ENCODE results near the gene CD3E.

CD3E gene

DNA sequence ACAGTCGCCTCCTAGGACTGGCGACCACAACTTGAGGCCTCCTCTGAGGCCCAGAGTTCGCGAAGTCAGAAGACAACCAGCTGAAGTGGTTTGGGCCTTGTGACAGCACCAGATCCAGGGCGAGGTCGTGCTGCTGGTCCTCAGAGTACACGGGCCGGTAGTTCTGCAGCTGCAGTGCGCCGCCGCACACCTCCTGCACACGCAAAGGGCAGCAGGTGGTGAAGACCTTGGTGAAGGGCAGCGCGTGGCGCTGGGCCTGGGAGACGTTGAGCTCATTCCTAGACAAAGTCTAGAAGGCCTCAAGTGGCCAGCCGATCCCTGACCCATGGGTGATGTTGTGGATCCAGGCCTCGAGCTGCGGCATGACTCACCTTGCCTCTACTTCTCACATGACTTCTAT lies 18.2 kb downstream of the CD3E start:
- no peak for DNase-seq (ENCODE audit: low read depth)

DNA sequence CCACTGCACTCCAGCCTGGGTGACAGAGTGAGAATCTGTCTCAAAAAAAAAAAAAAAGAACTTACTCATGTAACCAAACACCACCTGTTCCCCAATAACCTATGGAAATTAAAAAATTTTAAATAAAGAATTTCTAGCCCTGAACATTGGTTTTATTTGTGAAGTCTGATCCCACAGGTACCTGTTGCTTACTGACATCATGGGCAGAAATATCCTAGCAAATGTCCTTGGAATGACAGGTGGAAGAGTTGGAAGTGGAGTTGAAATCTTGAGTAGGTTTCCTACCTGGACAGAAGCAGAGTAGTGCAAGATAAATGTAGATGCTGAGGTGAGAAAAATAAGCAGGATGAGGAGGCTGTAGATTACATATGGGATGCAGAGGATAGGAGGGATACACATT lies 20.8 kb downstream of the CD3E start:
- no peak for DNase-seq (ENCODE audit: low read depth)

DNA sequence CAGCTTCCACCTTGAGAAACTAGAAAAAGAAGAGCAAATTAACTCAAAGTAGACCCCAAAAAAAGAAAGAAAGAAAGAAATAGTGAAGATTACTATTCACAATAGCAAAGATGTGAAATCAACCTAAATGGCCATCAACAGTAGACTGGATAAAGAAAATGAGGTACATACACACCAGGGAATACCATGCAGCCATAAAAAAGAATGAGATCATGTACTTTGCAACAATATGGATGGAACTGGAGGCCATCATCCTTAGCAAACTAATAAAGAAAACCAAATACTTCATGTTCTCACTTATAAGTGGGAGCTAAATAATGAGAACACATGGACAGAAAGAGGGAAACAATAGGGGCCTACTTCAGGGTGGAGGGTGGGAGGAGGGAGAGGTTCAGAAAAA lies 24.2 kb downstream of the CD3E start:
- DNase-seq (ENCODE audit: low read depth): no peak

DNA sequence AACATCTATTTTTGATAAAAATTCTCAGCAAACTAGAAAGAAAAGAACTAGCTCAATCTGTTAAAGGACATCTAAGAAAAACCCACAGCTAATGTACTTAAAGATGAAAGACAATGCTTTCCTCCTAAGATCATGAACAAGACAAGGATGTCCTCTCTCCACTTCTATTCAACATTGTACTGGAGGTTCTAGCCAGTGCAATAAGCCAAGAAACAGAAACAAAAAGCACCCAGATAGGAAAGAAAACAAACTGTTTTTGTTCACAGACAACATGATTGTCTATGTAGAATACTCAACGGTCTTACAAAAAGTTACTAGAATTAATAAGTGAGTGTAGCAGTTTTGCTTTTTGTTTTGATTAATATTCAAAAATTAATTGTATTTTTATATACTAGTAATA lies 30.2 kb downstream of the CD3E start:
- no peak for DNase-seq (ENCODE audit: low read depth)

DNA sequence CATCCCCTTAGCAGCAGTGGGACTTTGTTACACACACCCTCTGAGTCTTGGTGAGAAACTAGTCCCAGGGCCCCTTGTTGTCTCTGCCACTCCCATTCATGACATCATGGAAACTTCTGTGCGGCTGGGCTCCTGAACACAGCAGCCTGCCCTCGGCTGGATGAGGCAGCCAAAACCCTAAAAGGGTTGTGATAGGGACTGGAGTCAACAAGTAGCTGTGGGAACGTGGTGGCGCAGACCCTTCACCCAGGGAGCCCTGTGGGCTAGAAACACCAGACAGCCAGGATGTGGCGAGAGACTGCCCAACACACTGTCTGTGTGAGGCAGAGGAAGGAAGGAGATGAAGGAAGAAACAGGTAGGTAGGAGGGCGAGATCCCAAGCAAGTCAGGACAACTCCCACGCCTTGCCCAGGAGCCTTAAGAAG lies 34.1 kb downstream of the CD3E start:
- no peak for DNase-seq (ENCODE audit: low read depth)

DNA sequence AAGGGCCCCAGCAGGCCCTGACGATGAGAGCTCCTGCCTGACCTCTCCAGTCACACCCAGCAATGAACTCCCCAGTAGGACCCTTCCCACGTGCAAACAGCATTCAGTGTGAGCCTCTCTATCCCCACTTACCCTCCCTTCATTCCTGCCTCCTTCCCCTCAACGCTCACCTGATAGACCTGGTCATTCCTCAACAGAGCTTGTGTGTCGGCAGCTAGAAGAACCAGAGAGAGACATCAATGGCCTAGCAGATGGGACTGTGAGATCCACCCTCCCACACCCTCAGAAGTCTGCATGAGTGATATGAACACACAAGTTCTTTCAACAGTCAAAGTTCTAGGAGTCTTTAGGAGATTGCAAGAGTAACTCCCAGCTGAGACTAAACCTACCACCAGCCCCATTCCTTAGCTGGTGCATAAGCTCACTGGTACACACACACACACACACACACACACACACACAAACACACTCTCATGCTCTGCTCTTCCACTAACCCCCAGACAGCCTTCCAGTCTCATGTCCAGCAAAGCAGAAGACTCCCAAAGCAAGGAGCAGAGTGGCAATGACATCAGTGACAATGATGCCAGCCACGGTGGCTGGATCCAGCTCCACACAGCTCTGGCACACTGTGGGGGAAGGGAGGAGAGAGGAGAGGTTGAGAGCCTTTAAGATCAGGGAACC lies 34.9 kb downstream of the CD3E start:
- DNase-seq (ENCODE audit: low read depth): no peak

DNA sequence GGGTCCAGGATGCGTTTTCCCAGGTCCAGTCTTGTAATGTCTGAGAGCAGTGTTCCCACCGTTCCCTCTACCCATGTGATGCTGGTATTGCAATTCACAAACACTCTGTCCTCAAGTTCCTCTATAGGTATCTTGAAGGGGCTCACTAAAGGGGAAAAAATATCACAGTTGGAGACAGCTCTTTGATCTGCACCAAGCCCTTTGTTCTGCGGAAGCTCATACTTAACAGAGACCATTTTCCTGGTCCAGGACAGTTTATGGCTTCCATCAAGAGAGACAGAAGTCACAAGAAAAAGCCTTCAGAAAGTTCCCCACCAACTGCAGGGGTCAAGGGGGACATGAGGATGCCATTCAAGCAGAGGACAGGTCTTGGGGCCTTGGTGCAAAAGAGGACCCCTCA lies 35.9 kb downstream of the CD3E start:
- no peak for DNase-seq (ENCODE audit: low read depth)

DNA sequence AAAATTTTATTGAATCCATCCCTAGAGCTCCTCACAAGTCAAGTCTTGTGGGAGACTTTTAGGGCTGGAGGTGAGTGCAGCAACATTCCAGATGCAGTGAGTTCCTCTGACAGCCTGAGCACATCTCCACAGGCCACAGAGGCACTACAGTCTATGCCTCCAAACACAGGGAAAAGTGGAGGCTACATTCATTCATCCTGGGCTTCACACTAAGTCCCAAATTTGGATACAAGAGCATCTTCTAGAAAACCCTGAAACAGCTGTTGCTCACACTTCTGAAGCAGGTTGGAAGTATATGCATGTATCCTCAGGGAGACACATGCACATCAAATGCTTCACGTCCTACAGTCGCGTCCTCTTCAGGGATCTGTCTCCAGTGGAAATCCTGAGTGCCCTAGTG lies 36.7 kb downstream of the CD3E start:
- DNase-seq (ENCODE audit: low read depth): no peak

DNA sequence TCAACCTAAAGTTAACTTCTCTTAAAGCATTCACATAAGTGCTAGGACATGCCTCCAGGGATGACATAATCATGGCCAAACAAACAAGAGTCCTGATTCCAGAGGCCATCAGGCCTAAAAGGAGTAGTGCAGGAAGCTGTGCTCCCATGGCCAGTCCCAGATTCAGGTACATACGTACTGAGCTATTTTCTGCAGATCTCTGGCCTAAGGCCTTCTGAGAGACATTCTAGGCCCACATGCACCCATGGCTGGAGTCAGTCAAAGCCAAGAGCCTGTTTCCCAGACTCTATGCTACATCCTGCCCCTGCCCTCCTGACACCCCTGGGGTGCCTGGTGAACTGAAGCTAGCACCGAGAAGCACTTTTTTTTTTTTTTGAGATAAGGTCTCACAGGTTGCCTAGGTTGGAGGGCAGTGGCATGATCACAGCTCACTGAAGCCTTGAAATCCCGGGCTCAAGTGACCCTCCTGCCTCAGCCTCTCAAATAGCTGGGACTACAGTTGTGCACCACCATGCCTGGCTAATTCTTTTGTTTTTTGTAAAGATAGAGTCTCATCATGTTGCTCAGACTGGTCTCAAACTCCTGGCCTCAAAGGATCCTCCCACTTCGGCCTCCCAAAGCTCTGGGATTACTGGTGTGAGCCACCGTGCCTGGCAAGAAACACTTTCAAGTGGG lies 37.4 kb downstream of the CD3E start:
- no peak for DNase-seq (ENCODE audit: low read depth)

DNA sequence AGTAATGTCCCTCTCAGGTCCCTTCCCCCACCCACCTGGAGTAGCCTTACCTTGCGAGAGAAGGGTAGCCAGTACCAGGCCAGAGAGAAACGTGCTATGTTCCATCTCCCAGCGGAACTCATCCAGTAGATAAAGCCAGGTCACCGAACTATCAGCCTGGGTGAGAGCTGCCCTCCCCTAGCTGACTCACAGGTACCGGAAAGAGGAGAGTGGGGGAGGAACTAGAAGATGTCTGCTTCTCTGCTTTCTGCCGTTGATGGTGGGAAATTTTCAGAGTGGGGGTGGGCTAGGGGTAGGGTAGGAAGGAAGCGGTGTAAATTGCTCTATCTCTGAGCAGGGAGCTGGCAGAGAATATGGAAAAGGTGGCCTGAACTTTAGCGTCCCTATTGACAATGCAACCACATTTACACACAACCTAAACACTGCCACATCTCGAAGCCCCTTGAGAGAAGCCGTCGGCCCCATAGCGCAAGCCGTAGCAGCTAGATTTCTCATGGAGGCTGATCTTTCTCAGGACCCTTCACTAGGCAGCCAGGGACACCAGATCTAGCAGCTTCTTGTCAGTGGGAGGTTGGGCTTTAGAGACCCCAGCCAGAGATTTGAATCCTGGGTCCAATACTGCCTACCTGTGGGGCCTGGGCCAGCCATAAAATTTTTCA lies 38.1 kb downstream of the CD3E start, which contains the start of gene CD3D:
TSS of gene CD3D (minus strand) at position 203 of the 659 bp plus-strand sequence. CDS start at position 105, 98 bp downstream.
- no peak for DNase-seq (ENCODE audit: low read depth)

DNA sequence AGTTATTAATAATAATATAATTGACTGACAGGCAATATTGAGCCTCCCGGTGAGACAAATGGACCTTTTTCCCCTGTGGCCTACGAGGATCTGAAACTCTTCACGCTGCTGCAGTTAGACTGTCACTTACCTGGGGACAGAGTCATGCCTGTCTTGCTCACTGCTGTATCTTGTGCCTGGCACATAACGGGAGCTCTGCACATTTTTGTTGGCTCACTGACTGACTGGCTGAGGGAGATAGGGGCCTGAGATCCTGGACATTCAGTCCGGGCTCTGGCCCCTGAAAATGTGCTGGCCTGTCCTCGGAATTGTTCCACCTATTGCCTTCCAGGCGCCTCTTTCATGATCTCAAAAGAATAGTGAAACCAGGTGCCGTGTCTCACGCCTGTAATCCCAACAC lies 38.7 kb downstream of the CD3E start:
- DNase-seq (ENCODE audit: low read depth): no peak

DNA sequence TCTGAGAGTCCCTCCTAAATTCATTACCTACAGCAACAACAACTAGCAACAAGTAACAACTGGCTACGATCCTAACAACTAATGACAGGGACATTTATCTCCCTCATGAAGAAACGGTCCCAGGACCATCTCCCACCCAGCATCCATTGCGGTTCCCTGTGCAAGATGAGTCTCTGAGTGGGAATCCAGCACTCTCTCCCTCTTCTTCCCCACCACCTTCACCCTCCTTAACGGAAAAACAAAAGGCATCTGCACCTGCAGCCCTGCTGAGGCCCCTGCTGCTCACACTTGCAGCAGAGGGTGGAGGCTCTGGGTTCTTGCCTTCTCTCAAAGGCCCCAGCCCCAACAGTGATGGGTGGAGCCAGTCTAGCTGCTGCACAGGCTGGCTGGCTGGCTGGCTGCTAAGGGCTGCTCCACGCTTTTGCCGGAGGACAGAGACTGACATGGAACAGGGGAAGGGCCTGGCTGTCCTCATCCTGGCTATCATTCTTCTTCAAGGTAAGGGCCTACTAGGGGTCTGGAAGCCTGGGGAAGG lies 39.5 kb downstream of the CD3E start, which contains the start of gene CD3G:
TSS of gene CD3G (plus strand) at position 364 of the 535 bp plus-strand sequence. CDS start at position 444, 80 bp downstream.
- no peak for DNase-seq (ENCODE audit: low read depth)

DNA sequence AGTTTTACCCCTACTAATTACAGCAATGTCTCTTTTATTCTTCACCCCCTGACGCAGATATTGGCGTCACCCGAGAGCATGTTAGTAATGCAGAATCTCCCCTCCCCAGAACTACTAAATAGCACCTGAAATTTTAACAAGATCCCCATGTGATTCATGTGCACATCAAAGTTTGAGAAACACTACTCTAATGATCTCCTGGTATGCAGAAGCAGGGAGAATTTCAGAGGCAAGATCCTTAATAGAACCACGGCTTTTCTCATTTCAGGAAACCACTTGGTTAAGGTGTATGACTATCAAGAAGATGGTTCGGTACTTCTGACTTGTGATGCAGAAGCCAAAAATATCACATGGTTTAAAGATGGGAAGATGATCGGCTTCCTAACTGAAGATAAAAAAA lies 44.9 kb downstream of the CD3E start:
- DNase-seq (ENCODE audit: low read depth): no peak

DNA sequence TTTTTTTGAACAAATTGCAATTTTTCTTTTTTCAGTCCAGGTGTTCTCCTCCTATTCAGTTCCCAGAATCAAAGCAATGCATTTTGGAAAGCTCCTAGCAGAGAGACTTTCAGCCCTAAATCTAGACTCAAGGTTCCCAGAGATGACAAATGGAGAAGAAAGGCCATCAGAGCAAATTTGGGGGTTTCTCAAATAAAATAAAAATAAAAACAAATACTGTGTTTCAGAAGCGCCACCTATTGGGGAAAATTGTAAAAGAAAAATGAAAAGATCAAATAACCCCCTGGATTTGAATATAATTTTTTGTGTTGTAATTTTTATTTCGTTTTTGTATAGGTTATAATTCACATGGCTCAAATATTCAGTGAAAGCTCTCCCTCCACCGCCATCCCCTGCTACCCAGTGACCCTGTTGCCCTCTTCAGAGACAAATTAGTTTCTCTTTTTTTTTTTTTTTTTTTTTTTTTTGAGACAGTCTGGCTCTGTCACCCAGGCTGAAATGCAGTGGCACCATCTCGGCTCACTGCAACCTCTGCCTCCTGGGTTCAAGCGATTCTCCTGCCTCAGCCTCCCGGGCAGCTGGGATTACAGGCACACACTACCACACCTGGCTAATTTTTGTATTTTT lies 48.7 kb downstream of the CD3E start:
- DNase-seq (ENCODE audit: low read depth): peak; percentile 53

DNA sequence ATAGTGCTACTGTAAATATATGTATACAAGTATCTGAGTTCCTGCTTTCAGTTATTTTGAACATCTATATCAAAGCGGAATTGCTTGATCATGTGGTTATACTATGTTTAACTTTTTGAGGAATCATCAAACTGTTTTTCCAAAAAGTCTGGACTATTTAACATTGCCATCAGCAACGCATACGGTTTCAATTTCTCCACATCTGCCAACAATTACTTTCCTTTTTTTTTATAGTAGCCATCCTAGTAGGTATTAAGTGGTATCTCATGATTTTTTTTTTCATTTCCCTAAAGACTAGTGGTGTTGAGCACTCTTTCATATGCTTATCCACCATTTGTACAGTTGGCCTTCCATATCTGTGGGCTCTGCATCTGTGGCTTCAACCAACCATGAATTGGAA lies 53.5 kb downstream of the CD3E start:
- DNase-seq (ENCODE audit: low read depth): no peak

DNA sequence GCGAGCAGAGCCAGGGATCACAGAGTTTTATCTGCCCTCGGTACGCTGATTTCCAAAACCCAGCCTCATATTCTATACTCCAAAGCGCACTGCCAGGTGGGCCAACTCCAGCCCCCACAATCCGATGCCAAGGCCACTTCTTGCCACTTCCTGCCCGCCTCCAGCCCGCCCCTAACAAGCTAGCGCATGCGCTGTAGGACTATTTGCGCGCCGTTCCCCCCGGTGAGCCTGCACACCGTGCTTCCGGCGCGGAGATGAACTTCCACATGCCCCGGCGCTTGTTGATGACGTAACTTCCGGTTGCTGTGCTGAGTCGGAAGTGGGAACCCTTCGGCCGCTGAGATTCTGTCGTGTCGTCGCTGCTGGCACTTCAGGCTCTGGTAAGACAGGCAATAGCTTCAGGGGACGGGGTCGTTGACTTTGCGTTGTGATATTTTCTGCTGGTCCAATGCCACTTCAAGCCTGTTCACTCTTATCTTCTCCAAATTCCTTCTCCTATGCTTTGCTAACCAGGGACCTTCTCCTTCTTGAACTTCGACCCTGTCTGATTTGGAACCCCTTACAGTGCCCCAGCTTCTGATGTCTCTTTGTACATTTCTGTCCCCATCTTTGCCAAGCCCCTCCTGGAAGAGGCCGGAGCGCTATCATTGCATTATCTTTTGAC lies 54.9 kb downstream of the CD3E start, which contains the start of gene UBE4A:
TSS of gene UBE4A (plus strand) at position 306 of the 664 bp plus-strand sequence. CDS start 5,481 bp downstream, outside the sequence.
- peak; percentile 95 for DNase-seq (ENCODE audit: low read depth)

DNA sequence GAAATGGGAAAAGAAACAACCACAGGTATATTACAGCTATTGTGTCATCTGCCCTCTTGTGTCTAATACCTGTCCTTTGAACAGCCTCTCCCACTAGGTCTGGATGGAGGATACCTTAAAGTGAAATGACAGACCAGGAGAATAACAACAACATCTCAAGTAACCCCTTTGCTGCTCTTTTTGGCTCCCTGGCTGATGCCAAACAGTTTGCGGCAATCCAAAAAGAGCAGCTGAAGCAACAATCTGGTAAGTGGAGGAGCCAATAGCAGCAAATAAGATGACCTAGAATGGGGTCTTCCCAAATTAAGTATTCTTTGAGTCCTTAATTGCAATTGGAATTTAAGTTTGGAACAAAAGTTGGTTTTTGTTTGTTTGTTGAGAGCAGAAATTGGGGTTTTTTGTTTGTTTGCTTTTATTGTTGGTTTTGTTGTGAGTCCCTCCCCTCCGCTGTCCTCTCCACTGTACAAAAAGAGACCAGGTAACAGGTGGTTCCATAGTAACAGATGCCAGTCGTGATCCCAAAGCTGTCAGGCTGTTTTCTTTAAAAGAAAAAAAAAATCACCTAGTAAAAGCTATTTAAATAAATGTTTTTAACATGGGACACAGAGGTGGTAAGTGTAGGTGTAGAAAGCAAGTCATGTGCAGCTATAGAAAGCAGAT lies 60.6 kb downstream of the CD3E start:
- DNase-seq (ENCODE audit: low read depth): no peak
